A673 (cell line): ENCODE data around the gene DAZL. TPM values are rescaled to one million over a fixed set of nuclear protein-coding genes. Genes with fewer than 3 reads are reported as not detected.

Experiments
- BruUV-seq: library from RNA; stranded (reverse); fragments of 400-500 nt; replicated peaks from 2 replicates; lab custom pipeline; 2021; lab: Mats Ljungman, UMichigan
- CTCF ChIA-PET: fragments of 300-600 bp; sonication (Branson Sonifier 250); formaldehyde crosslinking; loops from one replicate; lab custom pipeline; 2022; ENCODE audit warnings: antibody characterized with exemption; lab: Charles Lee
- POLR2A ChIA-PET: fragments of 300-600 bp; sonication (Branson Sonifier 250); formaldehyde crosslinking; loops from one replicate; lab custom pipeline; 2022; ENCODE audit warnings: antibody characterized with exemption; ENCODE audit not compliant: low non-redundant PET; lab: Charles Lee
- DNase-seq: peaks from one replicate; pipeline ENCODE4 v3.0.0-alpha.2; 2015; ENCODE audit warnings: low spot score
- H3K27ac ChIP-seq: fragments of 200-600 bp; sonication (generic); 2 replicates; pipeline ENCODE4 v1.5.1; 2016; ENCODE audit warnings: mixed run types, low read depth, mild to moderate bottlenecking, mixed read lengths, antibody characterized with exemption, low read length; ENCODE audit not compliant: poor library complexity, severe bottlenecking
- H3K27me3 ChIP-seq: fragments of 200-600 bp; sonication (generic); replicated peaks from 2 replicates; pipeline ENCODE4 v1.6.1; 2017; ENCODE audit warnings: mixed run types, low read depth, mild to moderate bottlenecking, mixed read lengths, antibody characterized with exemption, low read length; ENCODE audit not compliant: insufficient read depth, poor library complexity
- H3K36me3 ChIP-seq: fragments of 200-600 bp; sonication (generic); 2 replicates; pipeline ENCODE4 v1.6.1; 2016; ENCODE audit warnings: mixed run types, mild to moderate bottlenecking, mixed read lengths, antibody characterized with exemption, low read length; ENCODE audit not compliant: insufficient read depth, poor library complexity, severe bottlenecking
- H3K4me1 ChIP-seq: fragments of 200-600 bp; sonication (generic); 2 replicates; pipeline ENCODE4 v1.6.1; 2017; ENCODE audit warnings: mixed run types, mild to moderate bottlenecking, mixed read lengths, antibody characterized with exemption, low read length; ENCODE audit not compliant: insufficient read depth, poor library complexity, severe bottlenecking
- H3K4me3 ChIP-seq: fragments of 200-600 bp; sonication (generic); 2 replicates; pipeline ENCODE4 v1.5.1; 2016; ENCODE audit warnings: low read depth, mixed run types, mild to moderate bottlenecking, mixed read lengths, low read length; ENCODE audit not compliant: poor library complexity, severe bottlenecking
- H3K9me3 ChIP-seq: fragments of 200-600 bp; sonication (generic); 2 replicates; pipeline ENCODE4 v1.6.1; 2016; ENCODE audit warnings: mixed run types, low read depth, mild to moderate bottlenecking, mixed read lengths, antibody characterized with exemption, low read length; ENCODE audit not compliant: poor library complexity, severe bottlenecking
- EZH2 ChIP-seq: fragments of 200-600 bp; sonication (generic); IDR thresholded peaks from 2 replicates; pipeline ENCODE4 v1.6.1; 2017; ENCODE audit warnings: borderline replicate concordance, low read depth, mild to moderate bottlenecking, mixed read lengths, antibody characterized with exemption, low read length; ENCODE audit not compliant: poor library complexity, severe bottlenecking
- intact Hi-C: fragments of 100-400 bp; cut with micrococcal nuclease; formaldehyde crosslinking; loops from one replicate; pipeline ENCODE4 v1.10.0; 2022; ENCODE audit not compliant: unreplicated experiment
- total RNA-seq: library from RNA; stranded (reverse); gene quantifications from 2 replicates; pipeline ENCODE4 v1.2.3, GENCODE V29; 2021
- TF ChIP-seq, protein P1 (sequence below): fragments of 300-800, 200-600 bp; sonication (generic); conservative IDR thresholded peaks from 2 replicates; pipeline ENCODE4 v1.5.1; 2017; ENCODE audit warnings: low read depth, mild to moderate bottlenecking, antibody characterized with exemption, low read length, moderate library complexity, mixed read lengths

DAZL gene
- total RNA-seq, 1 experiment from 2014 or later = not detected

DNA sequence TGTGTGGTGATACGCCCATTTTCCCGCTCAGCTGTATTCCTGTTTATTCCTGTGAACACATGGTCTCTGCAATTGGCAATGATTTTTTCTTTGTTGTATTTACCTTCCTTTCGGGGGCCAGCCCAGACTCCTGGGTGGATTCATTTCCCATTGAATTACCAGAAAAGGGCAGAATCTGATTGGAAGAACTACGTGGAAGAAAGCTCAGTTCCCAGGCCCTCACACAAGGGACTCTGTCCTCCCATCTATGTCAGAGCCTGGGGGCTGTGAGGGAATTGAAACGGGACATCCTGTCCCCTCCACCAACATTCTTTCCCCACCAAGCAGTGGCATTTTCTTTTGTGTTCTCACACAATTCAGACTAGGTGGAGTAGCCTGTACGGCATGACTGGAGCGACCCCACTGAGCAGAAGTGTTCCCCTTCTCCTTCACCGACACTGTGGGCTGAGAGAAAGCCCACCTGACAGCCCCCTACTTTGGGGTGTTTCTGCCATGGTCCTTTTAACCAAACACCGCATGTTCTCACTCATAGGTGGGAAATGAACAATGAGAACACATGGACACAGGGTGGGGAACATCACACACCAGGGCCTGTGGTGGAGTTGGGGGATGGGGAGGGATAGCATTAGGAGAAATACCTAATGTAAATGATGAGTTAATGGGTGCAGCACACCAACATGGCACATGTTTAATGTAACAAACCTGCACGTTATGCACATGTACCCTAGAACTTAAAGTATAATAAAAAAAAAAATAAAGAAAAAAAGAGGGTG is 59.6 kb downstream of the DAZL start:
- ChIA-PET POLR2A (no interaction called here), CTCF (no interaction called here)
- Histone ChIP-seq H3K4me3 (no peak overlapping the region), H3K36me3 (no peaks in the 10 kb centered on the region), H3K4me1 (peaks cover 4% of the 10 kb centered on the region), H3K27me3 (peaks cover 4% of the 10 kb centered on the region), H3K27ac (no peak overlapping the region), H3K9me3 (no peaks in the 10 kb centered on the region)
- intact Hi-C loops = no loop called here
- no TSS peak for BruUV-seq
- DNase-seq = no peak
- TF ChIP-seq EZH2 = no peak
- TF ChIP-seq, protein P1, sequence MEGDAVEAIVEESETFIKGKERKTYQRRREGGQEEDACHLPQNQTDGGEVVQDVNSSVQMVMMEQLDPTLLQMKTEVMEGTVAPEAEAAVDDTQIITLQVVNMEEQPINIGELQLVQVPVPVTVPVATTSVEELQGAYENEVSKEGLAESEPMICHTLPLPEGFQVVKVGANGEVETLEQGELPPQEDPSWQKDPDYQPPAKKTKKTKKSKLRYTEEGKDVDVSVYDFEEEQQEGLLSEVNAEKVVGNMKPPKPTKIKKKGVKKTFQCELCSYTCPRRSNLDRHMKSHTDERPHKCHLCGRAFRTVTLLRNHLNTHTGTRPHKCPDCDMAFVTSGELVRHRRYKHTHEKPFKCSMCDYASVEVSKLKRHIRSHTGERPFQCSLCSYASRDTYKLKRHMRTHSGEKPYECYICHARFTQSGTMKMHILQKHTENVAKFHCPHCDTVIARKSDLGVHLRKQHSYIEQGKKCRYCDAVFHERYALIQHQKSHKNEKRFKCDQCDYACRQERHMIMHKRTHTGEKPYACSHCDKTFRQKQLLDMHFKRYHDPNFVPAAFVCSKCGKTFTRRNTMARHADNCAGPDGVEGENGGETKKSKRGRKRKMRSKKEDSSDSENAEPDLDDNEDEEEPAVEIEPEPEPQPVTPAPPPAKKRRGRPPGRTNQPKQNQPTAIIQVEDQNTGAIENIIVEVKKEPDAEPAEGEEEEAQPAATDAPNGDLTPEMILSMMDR = no peak

DNA sequence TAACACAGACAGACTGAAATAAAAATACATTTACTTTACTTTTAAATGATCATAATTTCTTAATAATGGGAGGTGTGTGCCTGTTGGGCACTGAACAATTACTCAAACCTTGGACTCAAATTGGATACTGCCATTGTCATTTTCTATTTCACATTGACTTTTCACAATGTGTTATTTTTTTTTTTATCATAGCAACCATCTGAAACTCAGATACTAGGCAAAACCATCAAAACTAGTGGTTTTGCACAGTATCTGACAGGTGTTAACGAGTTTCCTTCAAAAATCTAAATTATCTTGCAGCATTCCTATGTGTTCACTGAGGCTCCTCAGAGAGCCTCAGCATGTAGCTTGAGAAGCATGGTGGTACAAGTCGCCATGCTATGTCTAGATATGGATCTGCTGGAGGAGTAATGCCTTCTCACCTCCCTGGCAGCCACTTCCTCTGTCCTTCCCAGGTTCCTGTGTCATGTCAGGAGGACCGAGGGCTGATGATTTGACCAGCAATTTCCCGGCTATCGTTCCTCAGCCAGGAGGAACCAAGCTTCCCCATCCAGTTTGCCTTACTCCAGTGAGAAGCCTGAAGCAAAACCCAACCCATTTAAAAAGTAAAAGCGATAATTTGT is 61.9 kb downstream of the DAZL start:
- ChIA-PET POLR2A (no interaction called here), CTCF (no interaction called here)
- no peak overlapping the region for H3K4me3 ChIP-seq
- H3K9me3 ChIP-seq = no peaks in the 10 kb centered on the region
- no peaks in the 10 kb centered on the region for H3K36me3 ChIP-seq
- TF ChIP-seq EZH2 = no peak
- TF ChIP-seq, protein P1 = no peak
- H3K27ac ChIP-seq = no peak overlapping the region
- H3K27me3 ChIP-seq = peaks cover 6% of the 10 kb centered on the region
- BruUV-seq = no TSS peak
- H3K4me1 ChIP-seq = no peaks in the 10 kb centered on the region
- DNase-seq = no peak
- intact Hi-C loops = no loop called here

DNA sequence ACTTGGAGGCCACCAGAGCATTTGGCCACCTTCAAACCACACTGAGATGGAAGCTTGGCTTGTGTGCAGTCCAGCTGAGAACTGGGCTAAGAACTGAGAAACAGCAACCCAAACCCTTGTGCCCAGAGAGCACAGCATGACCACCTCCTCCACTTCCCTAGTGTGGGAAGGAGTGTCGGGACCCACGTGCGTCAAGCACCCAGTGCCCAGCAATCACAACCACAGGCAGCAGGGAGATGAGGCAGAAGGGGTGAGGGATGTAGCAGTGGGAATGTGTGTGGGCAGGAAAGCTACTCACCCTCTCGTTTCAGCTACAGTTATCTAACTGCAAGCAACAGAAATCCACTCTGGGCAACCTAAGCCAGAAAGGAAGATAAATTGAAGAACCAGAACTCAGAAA is 66.7 kb downstream of the DAZL start:
- TF ChIP-seq EZH2 = no peak
- TF ChIP-seq, protein P1 = no peak
- H3K4me1 ChIP-seq = peaks cover 31% of the 10 kb centered on the region
- H3K36me3 ChIP-seq = no peaks in the 10 kb centered on the region
- H3K4me3 ChIP-seq = no peak overlapping the region
- intact Hi-C loops = no loop called here
- peaks cover 6% of the 10 kb centered on the region for H3K27me3 ChIP-seq
- no peak for DNase-seq
- H3K9me3 ChIP-seq = no peaks in the 10 kb centered on the region
- H3K27ac ChIP-seq = no peak overlapping the region
- CTCF ChIA-PET = no interaction called here
- POLR2A ChIA-PET = no interaction called here
- no TSS peak for BruUV-seq
